ENCODE results near the gene RRAD.

GRCh38 chr16:66880288-66881013, 44.9 kb downstream of the RRAD start, which contains the start of gene PDP2:
- no peak for TF ChIP-seq CTCF (conservative IDR thresholded peaks at IDR 0.05; ENCODE audit: low read depth, low read length)
- no peak for TF ChIP-seq EZH2phosphoT487 (IDR thresholded peaks at IDR 0.05; ENCODE audit: borderline replicate concordance, low read length)
- no peak for TF ChIP-seq EZH2 (IDR thresholded peaks at IDR 0.05; ENCODE audit: low read length, unreplicated experiment)
